HepG2 (cell line): Measurements from ENCODE around the gene MAN2A2. TPM values are rescaled to one million over a fixed set of nuclear protein-coding genes. Genes with fewer than 3 reads are reported as not detected.

ENCODE experiments used
- BHLHE40 ChIP-seq: IDR thresholded peaks from 2 replicates; pipeline ENCODE4 v1.6.1; 2011; ENCODE audit warnings: low read length, improper control_type of control experiment
- CCAR2 ChIP-seq: fragments of 200-400 bp; formaldehyde crosslinking; optimal IDR thresholded peaks from 2 replicates; pipeline ENCODE3; 2018; ENCODE audit warnings: low read depth, mild to moderate bottlenecking, low read length, moderate library complexity
- DR1 ChIP-seq: sonication (generic); formaldehyde crosslinking; IDR thresholded peaks from 2 replicates; pipeline ENCODE4 v1.8.0; 2021; ENCODE audit warnings: mild to moderate bottlenecking, missing genetic modification reagents, inconsistent platforms
- NFRKB ChIP-seq: fragments of 450-650 bp; IDR thresholded peaks from 2 replicates; pipeline ENCODE4 v1.6.1; 2017
- PRPF4 ChIP-seq: fragments of 200-400 bp; formaldehyde crosslinking; IDR thresholded peaks from 2 replicates; pipeline ENCODE4 v1.6.1; 2016; ENCODE audit warnings: low read length, low read depth; ENCODE audit not compliant: poor library complexity, severe bottlenecking
- SP5 ChIP-seq: IDR thresholded peaks from 2 replicates; pipeline ENCODE4 v1.6.1; 2016; ENCODE audit warnings: low read depth, borderline replicate concordance
- TMF1 ChIP-seq: sonication (generic); formaldehyde crosslinking; IDR thresholded peaks from 2 replicates; pipeline ENCODE4 v1.8.1; 2022; ENCODE audit warnings: low read depth, missing genetic modification reagents
- ZFP1 ChIP-seq: IDR thresholded peaks from 2 replicates; pipeline ENCODE4 v1.6.1; 2016
- ZFY ChIP-seq: sonication (generic); formaldehyde crosslinking; IDR thresholded peaks from 2 replicates; pipeline ENCODE4 v1.4.0; 2020; ENCODE audit warnings: missing genetic modification reagents
- ZNF292 ChIP-seq: sonication (generic); formaldehyde crosslinking; IDR thresholded peaks from 2 replicates; pipeline ENCODE4 v1.8.1; 2022; ENCODE audit warnings: mild to moderate bottlenecking, low read depth, missing genetic modification reagents, borderline replicate concordance
- ZNF329 ChIP-seq: sonication (generic); formaldehyde crosslinking; IDR thresholded peaks from 2 replicates; pipeline ENCODE4 v1.9.0; 2021; ENCODE audit warnings: low read depth, mild to moderate bottlenecking, missing genetic modification reagents
- ZNF563 ChIP-seq: sonication (generic); formaldehyde crosslinking; IDR thresholded peaks from 2 replicates; pipeline ENCODE4 v1.8.0; 2022; ENCODE audit warnings: mild to moderate bottlenecking, moderate library complexity, missing genetic modification reagents
- ZNF780A ChIP-seq: sonication (generic); formaldehyde crosslinking; IDR thresholded peaks from 2 replicates; pipeline ENCODE4 v1.8.0; 2022; ENCODE audit warnings: mild to moderate bottlenecking, missing genetic modification reagents, moderate library complexity
- polyA plus RNA-seq, 8 experiments: library from polyadenylated mRNA; depleted of rRNA in 3 of 8; stranded (reverse) in 7 of 8; unstranded in 1 of 8; fragments of >200 nt; fragmentation: Illumina TruSeq in 4 of 8; extraction: Trizol in 4 of 8; gene quantifications; 2 replicates each; pipeline versions ENCODE4 v1.2.1 to v1.2.3, GENCODE V29; 2011 to 2016; ENCODE audit warnings: low read depth in 4 of 8, missing spikeins in 1 of 8, mixed read lengths in 1 of 8; ENCODE audit not compliant: insufficient read depth in 1 of 8
- total RNA-seq, 5 experiments: library from RNA; depleted of rRNA; stranded (reverse); fragments of >200 nt; fragmentation: Illumina TruSeq; extraction: Trizol; gene quantifications; 2 replicates each; pipeline ENCODE4 v1.2.3, GENCODE V29; 2016; ENCODE audit warnings: low read depth in 1 of 5
- TF ChIP-seq, protein P1 (sequence below): sonication (generic); formaldehyde crosslinking; IDR thresholded peaks from 2 replicates; pipeline ENCODE4 v1.4.0; 2020; ENCODE audit warnings: missing genetic modification reagents
- TF ChIP-seq, protein P2 (sequence below): sonication (generic); formaldehyde crosslinking; IDR thresholded peaks from 2 replicates; pipeline ENCODE4 v1.4.0; 2020; ENCODE audit warnings: mild to moderate bottlenecking, missing genetic modification reagents
- TF ChIP-seq, protein P3 (sequence below): sonication (generic); formaldehyde crosslinking; IDR thresholded peaks from 2 replicates; pipeline ENCODE4 v1.5.0; 2020; ENCODE audit warnings: mild to moderate bottlenecking, missing genetic modification reagents, borderline replicate concordance
- TF ChIP-seq, protein P4 (sequence below): sonication (generic); formaldehyde crosslinking; IDR thresholded peaks from 2 replicates; pipeline ENCODE4 v1.9.0; 2021; ENCODE audit warnings: missing genetic modification reagents, borderline replicate concordance
- TF ChIP-seq, protein P5 (sequence below): IDR thresholded peaks from 2 replicates; pipeline ENCODE4 v1.6.1; 2016

MAN2A2 gene
- total and polyA plus RNA-seq, 2 of the 13 experiments (the other 11 are each of a cell fraction or from before 2014, with no cell fraction given), result 17.5 to 51.5 TPM

DNA sequence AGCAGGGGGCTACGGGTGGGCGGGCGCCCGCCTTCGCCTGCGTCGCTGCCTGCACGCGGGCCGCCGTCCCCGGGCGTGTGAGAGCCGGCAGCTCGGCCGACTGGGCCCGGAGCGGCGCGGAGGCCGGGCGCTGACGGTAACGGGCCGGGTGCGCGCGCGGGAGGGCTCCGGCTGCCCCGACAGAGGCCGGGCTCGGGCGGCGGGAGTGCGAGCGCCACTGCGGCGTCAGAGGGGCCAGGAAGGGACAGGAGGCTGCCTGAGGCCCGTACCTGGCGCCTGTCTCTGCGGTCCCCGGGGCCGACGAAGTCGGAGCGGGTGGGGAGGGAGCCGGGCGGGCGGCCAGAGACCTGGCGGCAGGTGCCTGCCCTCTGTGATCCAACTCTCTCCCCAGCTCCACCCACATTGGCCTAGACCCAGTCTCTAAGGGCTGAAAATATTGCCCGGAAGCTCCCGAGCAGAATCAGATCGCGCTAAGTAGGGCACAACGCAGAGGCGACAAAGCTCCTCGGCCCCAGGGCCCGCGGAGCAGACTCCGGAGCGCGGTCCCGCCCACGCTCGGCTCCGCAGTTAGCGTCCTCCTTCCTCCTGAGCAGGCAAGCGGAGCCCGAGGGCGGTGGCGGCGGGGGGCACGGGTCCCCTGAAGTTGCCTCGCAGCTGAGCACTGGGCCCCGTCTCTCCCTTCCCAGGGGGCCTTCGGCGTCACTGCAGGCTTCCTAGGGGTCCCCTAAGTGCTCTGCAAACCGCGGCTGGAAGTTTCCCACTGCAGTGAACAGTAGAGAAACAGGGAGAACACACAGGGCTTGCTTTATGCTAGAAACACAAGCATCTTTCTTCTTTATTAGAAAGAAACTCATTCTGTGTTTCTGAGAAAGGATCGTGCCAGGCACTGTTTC lies at the start of gene MAN2A2 (continued):
- TF ChIP-seq, protein P1, sequence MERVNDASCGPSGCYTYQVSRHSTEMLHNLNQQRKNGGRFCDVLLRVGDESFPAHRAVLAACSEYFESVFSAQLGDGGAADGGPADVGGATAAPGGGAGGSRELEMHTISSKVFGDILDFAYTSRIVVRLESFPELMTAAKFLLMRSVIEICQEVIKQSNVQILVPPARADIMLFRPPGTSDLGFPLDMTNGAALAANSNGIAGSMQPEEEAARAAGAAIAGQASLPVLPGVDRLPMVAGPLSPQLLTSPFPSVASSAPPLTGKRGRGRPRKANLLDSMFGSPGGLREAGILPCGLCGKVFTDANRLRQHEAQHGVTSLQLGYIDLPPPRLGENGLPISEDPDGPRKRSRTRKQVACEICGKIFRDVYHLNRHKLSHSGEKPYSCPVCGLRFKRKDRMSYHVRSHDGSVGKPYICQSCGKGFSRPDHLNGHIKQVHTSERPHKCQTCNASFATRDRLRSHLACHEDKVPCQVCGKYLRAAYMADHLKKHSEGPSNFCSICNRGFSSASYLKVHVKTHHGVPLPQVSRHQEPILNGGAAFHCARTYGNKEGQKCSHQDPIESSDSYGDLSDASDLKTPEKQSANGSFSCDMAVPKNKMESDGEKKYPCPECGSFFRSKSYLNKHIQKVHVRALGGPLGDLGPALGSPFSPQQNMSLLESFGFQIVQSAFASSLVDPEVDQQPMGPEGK, result peak; percentile 30; the same call in 1 of the 2 replicates
- peak; percentile 37 for TF ChIP-seq ZNF563 (CRISPR knock-in tag)
- TF ChIP-seq, protein P2, sequence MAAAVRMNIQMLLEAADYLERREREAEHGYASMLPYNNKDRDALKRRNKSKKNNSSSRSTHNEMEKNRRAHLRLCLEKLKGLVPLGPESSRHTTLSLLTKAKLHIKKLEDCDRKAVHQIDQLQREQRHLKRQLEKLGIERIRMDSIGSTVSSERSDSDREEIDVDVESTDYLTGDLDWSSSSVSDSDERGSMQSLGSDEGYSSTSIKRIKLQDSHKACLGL, result no peak
- TF ChIP-seq TMF1, result no peak
- TF ChIP-seq ZFP1, result no peak
- TF ChIP-seq ZFY, result peak; percentile 63
- no peak for TF ChIP-seq ZNF329 (CRISPR knock-in tag)
- no peak for TF ChIP-seq ZNF292 (CRISPR knock-in tag)
- TF ChIP-seq, protein P3, sequence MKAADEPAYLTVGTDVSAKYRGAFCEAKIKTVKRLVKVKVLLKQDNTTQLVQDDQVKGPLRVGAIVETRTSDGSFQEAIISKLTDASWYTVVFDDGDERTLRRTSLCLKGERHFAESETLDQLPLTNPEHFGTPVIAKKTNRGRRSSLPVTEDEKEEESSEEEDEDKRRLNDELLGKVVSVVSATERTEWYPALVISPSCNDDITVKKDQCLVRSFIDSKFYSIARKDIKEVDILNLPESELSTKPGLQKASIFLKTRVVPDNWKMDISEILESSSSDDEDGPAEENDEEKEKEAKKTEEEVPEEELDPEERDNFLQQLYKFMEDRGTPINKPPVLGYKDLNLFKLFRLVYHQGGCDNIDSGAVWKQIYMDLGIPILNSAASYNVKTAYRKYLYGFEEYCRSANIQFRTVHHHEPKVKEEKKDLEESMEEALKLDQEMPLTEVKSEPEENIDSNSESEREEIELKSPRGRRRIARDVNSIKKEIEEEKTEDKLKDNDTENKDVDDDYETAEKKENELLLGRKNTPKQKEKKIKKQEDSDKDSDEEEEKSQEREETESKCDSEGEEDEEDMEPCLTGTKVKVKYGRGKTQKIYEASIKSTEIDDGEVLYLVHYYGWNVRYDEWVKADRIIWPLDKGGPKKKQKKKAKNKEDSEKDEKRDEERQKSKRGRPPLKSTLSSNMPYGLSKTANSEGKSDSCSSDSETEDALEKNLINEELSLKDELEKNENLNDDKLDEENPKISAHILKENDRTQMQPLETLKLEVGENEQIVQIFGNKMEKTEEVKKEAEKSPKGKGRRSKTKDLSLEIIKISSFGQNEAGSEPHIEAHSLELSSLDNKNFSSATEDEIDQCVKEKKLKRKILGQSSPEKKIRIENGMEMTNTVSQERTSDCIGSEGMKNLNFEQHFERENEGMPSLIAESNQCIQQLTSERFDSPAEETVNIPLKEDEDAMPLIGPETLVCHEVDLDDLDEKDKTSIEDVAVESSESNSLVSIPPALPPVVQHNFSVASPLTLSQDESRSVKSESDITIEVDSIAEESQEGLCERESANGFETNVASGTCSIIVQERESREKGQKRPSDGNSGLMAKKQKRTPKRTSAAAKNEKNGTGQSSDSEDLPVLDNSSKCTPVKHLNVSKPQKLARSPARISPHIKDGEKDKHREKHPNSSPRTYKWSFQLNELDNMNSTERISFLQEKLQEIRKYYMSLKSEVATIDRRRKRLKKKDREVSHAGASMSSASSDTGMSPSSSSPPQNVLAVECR (CRISPR knock-in tag), result no peak; the same call in 1 of the 2 replicates
- TF ChIP-seq DR1 (CRISPR knock-in tag), result no peak
- TF ChIP-seq PRPF4, result no peak
- TF ChIP-seq CCAR2, result no peak
- no peak for TF ChIP-seq ZNF780A (CRISPR knock-in tag)
- TF ChIP-seq, protein P4, sequence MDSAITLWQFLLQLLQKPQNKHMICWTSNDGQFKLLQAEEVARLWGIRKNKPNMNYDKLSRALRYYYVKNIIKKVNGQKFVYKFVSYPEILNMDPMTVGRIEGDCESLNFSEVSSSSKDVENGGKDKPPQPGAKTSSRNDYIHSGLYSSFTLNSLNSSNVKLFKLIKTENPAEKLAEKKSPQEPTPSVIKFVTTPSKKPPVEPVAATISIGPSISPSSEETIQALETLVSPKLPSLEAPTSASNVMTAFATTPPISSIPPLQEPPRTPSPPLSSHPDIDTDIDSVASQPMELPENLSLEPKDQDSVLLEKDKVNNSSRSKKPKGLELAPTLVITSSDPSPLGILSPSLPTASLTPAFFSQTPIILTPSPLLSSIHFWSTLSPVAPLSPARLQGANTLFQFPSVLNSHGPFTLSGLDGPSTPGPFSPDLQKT (CRISPR knock-in tag), result no peak
- TF ChIP-seq, protein P5, sequence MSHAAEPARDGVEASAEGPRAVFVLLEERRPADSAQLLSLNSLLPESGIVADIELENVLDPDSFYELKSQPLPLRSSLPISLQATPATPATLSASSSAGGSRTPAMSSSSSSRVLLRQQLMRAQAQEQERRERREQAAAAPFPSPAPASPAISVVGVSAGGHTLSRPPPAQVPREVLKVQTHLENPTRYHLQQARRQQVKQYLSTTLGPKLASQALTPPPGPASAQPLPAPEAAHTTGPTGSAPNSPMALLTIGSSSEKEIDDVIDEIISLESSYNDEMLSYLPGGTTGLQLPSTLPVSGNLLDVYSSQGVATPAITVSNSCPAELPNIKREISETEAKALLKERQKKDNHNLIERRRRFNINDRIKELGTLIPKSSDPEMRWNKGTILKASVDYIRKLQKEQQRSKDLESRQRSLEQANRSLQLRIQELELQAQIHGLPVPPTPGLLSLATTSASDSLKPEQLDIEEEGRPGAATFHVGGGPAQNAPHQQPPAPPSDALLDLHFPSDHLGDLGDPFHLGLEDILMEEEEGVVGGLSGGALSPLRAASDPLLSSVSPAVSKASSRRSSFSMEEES, result no peak
- TF ChIP-seq BHLHE40, result no peak
- no peak for TF ChIP-seq SP5 (CRISPR knock-in tag)
- TF ChIP-seq NFRKB, result no peak
